OCI-LY3 (cell line): Measurements from ENCODE around the gene BIN2.
"Not testable (repeated sequence)": the region's sequence is repeated elsewhere in the genome, so short reads cannot be mapped to it uniquely, and the experiment has no call there.

Source experiments
- H2AFZ ChIP-seq: fragments of 200-600, 300-600 bp; shearing (Covaris generic); 2 replicates; pipeline ENCODE4 v1.6.0; 2014; ENCODE audit warnings: antibody characterized with exemption, low read depth, low read length
- H3K27ac ChIP-seq: fragments of 200-600, 300-600 bp; sonication (generic); 2 replicates; pipeline ENCODE4 v1.5.1; 2014; ENCODE audit warnings: mild to moderate bottlenecking, low read length, moderate library complexity, mixed read lengths
- H3K27me3 ChIP-seq: fragments of 200-600, 300-600 bp; sonication (generic); 2 replicates; pipeline ENCODE4 v1.6.1; 2014; ENCODE audit warnings: low read depth, low read length, mixed read lengths
- H3K36me3 ChIP-seq: fragments of 200-600, 300-600 bp; sonication (generic); replicated peaks from 2 replicates; pipeline ENCODE3; 2014; ENCODE audit warnings: low read depth, low read length, mixed read lengths
- H3K4me1 ChIP-seq: fragments of 300-600, 200-600 bp; sonication (generic); 2 replicates; pipeline ENCODE4 v1.6.1; 2014; ENCODE audit warnings: low read length, mixed read lengths
- H3K4me2 ChIP-seq: fragments of 200-600, 300-600 bp; sonication (generic); 2 replicates; pipeline ENCODE4 v1.6.1; 2014; ENCODE audit warnings: low read length, mixed read lengths
- H3K4me3 ChIP-seq: fragments of 300-600, 200-600 bp; sonication (generic); 2 replicates; pipeline ENCODE4 v1.5.1; 2014; ENCODE audit warnings: antibody characterized with exemption, mild to moderate bottlenecking, low read length, moderate library complexity
- H3K79me2 ChIP-seq: fragments of 300-600, 200-600 bp; shearing (Covaris generic); 2 replicates; pipeline ENCODE4 v1.6.1; 2014; ENCODE audit warnings: mild to moderate bottlenecking, low read length, mixed read lengths
- H3K9ac ChIP-seq: fragments of 300-600, 200-600 bp; shearing (Covaris generic); 2 replicates; pipeline ENCODE4 v1.6.0; 2014; ENCODE audit warnings: mild to moderate bottlenecking, low read length, moderate library complexity
- H3K9me3 ChIP-seq: fragments of 200-600, 300-600 bp; shearing (Covaris generic); 2 replicates; pipeline ENCODE4 v1.6.1; 2014; ENCODE audit warnings: low read length, mixed read lengths; ENCODE audit not compliant: insufficient read depth
- H4K20me1 ChIP-seq: fragments of 200-600, 300-600 bp; sonication (generic); 2 replicates; pipeline ENCODE4 v1.6.1; 2016; ENCODE audit warnings: low read length, mixed read lengths; ENCODE audit not compliant: insufficient read depth
- EZH2phosphoT487 ChIP-seq: fragments of 200-600 bp; shearing (Covaris generic); IDR thresholded peaks from 2 replicates; pipeline ENCODE4 v1.6.1; 2018; ENCODE audit warnings: antibody characterized with exemption, mixed run types, low read depth
- TF ChIP-seq, protein P1 (sequence below): fragments of 200-600, 300-600 bp; sonication (generic); IDR thresholded peaks from 2 replicates; pipeline ENCODE4 v1.5.1; 2014; ENCODE audit warnings: antibody characterized with exemption, low read length, low read depth

Gene BIN2

DNA sequence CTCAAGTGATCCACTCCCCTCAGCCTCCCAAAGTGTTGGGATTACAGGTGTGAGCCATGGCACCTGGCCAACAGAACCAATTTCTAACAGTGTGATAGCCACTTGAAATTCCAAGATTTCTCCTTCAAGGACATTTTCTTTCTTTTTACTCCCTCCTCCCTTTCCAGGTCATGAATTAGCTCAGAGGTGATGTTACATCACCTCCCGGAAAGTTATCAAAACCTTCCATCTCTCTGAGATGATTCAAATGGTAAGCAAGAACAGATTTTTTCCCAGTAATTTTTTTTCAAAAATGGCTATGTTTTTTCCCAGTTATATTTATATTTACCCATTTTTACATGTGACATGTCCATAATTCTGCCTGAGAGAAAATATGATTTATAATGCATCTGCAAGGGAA, 38.1 kb downstream of the BIN2 start:
- Histone ChIP-seq H2AFZ (no peak overlapping the region), H3K4me3 (no peak overlapping the region), H4K20me1 (no peaks in the 10 kb centered on the region), H3K27ac (no peak overlapping the region), H3K79me2 (no peaks in the 10 kb centered on the region), H3K9ac (no peak overlapping the region), H3K27me3 (no peaks in the 10 kb centered on the region), H3K9me3 (no peaks in the 10 kb centered on the region), H3K4me2 (no peak overlapping the region), H3K36me3 (peaks cover 2% of the 10 kb centered on the region), H3K4me1 (no peaks in the 10 kb centered on the region)
- TF ChIP-seq, protein P1, sequence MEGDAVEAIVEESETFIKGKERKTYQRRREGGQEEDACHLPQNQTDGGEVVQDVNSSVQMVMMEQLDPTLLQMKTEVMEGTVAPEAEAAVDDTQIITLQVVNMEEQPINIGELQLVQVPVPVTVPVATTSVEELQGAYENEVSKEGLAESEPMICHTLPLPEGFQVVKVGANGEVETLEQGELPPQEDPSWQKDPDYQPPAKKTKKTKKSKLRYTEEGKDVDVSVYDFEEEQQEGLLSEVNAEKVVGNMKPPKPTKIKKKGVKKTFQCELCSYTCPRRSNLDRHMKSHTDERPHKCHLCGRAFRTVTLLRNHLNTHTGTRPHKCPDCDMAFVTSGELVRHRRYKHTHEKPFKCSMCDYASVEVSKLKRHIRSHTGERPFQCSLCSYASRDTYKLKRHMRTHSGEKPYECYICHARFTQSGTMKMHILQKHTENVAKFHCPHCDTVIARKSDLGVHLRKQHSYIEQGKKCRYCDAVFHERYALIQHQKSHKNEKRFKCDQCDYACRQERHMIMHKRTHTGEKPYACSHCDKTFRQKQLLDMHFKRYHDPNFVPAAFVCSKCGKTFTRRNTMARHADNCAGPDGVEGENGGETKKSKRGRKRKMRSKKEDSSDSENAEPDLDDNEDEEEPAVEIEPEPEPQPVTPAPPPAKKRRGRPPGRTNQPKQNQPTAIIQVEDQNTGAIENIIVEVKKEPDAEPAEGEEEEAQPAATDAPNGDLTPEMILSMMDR = no peak
- TF ChIP-seq EZH2phosphoT487 = no peak

DNA sequence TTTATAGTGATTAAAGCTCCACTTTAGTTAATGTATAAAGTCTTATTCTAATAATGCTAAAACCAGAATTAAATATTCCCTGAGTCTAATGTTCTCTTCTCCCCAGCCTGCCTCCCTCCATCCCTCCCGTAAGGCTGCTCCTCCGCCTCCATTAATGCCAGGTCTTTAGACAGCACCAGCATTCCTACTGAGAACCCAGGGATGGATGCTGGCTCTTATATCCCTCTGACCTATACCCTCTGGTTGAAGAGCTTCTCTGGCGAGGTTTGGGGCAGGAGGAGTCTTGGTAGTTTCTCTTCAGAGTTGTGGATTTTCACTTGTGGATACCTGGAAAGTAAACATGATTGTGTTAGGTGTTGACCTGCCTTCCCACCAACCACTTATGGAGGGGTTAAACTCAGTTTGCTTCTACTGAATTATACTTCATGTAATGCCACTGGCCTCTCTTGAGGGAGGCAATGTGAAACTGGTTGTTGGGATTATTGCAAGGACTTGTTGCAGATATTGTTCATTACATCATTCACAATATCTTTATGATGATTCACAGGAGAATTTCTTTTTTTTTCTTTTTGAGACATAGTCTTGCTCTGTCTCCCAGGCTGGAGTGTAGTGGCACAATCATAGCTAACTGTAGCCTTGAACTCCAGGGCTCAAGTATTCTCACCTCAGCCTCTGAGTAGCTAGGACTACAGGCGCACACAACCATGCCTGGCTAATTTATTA, 42.6 kb downstream of the BIN2 start:
- Histone ChIP-seq H2AFZ (no peak overlapping the region), H3K79me2 (no peaks in the 10 kb centered on the region), H3K4me2 (no peak overlapping the region), H3K27me3 (no peaks in the 10 kb centered on the region), H3K27ac (no peak overlapping the region), H3K36me3 (peaks cover 2% of the 10 kb centered on the region), H3K4me1 (no peaks in the 10 kb centered on the region), H3K4me3 (no peak overlapping the region), H4K20me1 (no peaks in the 10 kb centered on the region), H3K9ac (no peak overlapping the region), H3K9me3 (no peaks in the 10 kb centered on the region)
- TF ChIP-seq EZH2phosphoT487 = no peak
- TF ChIP-seq, protein P1 = no peak

DNA sequence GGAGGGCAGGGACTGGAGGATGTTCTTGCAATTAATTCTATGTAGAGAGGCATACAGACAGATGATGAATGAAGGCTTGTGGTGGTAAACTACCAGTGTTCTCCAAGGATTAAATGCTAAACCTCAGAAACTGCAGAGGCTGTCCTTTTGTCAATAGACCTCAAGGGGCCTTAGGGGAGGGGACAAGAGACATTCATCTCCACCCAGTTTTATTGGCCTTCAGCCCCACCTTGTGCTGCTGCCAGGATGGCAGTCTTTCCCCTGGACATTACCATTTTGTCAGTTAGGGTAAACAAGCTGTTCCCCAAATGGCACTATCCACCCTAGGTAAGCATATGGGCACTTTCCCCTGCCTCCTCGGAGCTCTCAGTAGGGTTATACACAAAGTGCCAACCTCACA, 48.9 kb downstream of the BIN2 start:
- no peaks in the 10 kb centered on the region for H3K36me3 ChIP-seq
- H3K79me2 ChIP-seq = no peaks in the 10 kb centered on the region
- no peak overlapping the region for H3K27ac ChIP-seq
- H4K20me1 ChIP-seq = no peaks in the 10 kb centered on the region
- H3K4me1 ChIP-seq = peaks cover 5% of the 10 kb centered on the region; the same call in 1 of the 2 replicates
- H3K4me3 ChIP-seq = no peak overlapping the region
- no peak overlapping the region for H3K4me2 ChIP-seq
- H3K9ac ChIP-seq = no peak overlapping the region
- H3K27me3 ChIP-seq = peaks cover 7% of the 10 kb centered on the region
- TF ChIP-seq EZH2phosphoT487 = no peak
- TF ChIP-seq, protein P1 = no peak
- H2AFZ ChIP-seq = no peak overlapping the region
- no peaks in the 10 kb centered on the region for H3K9me3 ChIP-seq

DNA sequence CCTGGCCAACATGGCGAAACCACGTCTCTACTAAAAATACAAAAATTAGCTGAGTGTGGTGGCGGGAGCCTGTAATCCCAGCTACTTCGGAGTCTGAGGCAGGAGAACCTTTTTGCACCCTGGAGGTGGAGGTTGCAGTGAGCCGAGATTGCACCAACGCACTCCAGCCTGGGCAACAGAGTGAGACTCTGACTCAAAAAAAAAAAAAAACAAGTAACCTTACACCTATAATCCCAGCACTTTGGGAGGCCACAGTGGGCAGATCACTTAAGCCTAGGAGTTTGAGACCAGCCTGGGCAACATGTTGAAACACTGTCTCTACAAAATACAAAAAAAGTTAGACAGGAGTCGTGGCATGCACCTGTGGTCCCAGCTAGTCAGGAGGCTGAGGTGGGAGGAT, 51.2 kb downstream of the BIN2 start:
- H3K4me2 ChIP-seq, H3K9me3 ChIP-seq, H3K4me3 ChIP-seq, H3K9ac ChIP-seq, H2AFZ ChIP-seq, H3K79me2 ChIP-seq, H3K36me3 ChIP-seq, H3K4me1 ChIP-seq, H3K27me3 ChIP-seq, H3K27ac ChIP-seq, H4K20me1 ChIP-seq: not testable (repeated sequence)
